GM12891 (cell line): ENCODE results near the gene SMYD3.

Source experiments
- DNase-seq: peaks from one replicate; pipeline ENCODE4 v3.0.0; 2011; ENCODE audit warnings: low spot score; ENCODE audit not compliant: insufficient read length
- FAIRE-seq: peaks from 2 replicates; lab custom pipeline; 2011; peaks lifted over from hg19 to GRCh38; lab: Jason Lieb, UNC
- PAX5 ChIP-seq: IDR thresholded peaks from 2 replicates; pipeline ENCODE4 v1.6.1; 2011; ENCODE audit warnings: low read length, moderate library complexity, mild to moderate bottlenecking; ENCODE audit not compliant: insufficient read depth, severe bottlenecking
- POLR2A ChIP-seq: IDR thresholded peaks from 2 replicates; pipeline ENCODE4 v1.6.1; 2011; ENCODE audit warnings: low read depth, low read length, control low read depth
- POLR2AphosphoS5 ChIP-seq: IDR thresholded peaks from 2 replicates; pipeline ENCODE4 v1.6.1; 2011; ENCODE audit warnings: low read depth, low read length, control low read depth
- POU2F2 ChIP-seq: IDR thresholded peaks from 2 replicates; pipeline ENCODE4 v1.6.1; 2011; ENCODE audit warnings: low read depth, mild to moderate bottlenecking, control low read depth, low read length, moderate library complexity
- SPI1 ChIP-seq: IDR thresholded peaks from 2 replicates; pipeline ENCODE4 v1.6.1; 2011; ENCODE audit warnings: low read depth, low read length, control low read depth
- TAF1 ChIP-seq: IDR thresholded peaks from 2 replicates; pipeline ENCODE4 v1.6.1; 2011; ENCODE audit warnings: low read depth, low read length, control low read depth

SMYD3 gene

GRCh38 chr1:246002725-246003441, 504.2 kb downstream of the SMYD3 start:
- peak; percentile 88 for FAIRE-seq
- TF ChIP-seq POLR2AphosphoS5: no peak
- TF ChIP-seq PAX5: no peak
- no peak for TF ChIP-seq TAF1
- TF ChIP-seq POLR2A: no peak
- DNase-seq: peak; percentile 66

DNA sequence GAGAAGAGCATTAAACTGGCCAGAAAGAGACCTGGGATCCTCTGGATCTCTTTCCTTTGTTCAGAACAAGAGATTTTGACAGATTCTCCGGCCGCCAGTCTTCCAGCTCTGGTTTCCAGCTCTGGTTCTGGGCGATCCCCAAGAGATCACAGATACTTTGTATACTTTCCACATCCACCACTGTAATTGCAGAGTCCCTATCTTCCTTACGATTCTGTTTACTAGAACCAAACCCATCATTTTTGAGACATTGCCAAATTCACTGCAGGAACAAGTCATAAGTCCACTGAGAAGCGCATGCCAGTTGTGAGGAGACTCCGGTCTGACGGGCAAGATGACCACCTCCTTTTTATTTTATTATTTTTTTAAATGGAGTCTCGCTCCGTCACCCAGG, 505.2 kb downstream of the SMYD3 start:
- no peak for FAIRE-seq
- no peak for TF ChIP-seq SPI1
- no peak for TF ChIP-seq TAF1
- TF ChIP-seq POLR2A: no peak
- TF ChIP-seq POU2F2: no peak
- TF ChIP-seq POLR2AphosphoS5: no peak
- TF ChIP-seq PAX5: no peak
- DNase-seq: no peak

DNA sequence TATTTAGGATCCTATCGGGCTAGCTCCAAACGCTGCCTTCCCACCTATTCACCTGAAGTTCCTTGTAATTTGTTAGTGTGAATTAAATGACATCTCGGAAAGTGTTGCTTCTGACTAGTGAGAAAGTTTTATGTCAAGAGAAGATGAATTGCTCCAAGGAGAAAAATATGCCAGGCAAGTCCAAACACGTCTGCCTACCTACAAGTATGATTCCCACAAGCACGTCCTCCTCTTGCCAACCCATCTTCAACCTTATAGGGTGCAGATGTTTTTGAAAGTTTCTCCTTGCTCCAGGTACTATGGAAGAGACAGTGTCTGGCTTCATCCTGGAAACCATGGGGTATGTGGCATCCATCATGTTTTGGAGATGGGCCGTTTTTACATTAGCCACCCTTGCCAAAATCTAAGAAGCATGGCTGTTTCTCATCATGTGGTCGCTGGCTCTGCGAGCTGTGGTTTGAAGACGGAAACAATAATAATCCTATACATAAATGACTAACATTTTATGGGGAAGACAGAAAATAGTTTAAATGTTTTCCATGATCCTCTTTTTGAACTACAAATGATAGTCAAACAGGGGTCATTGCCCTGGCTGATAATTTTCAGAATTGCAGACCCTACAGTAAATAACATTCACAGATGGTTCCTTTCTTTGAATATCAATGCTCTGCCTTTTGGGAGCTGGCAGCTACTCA, 505.8 kb downstream of the SMYD3 start:
- no peak for DNase-seq
- TF ChIP-seq TAF1: no peak
- TF ChIP-seq POLR2AphosphoS5: no peak
- no peak for TF ChIP-seq PAX5
- TF ChIP-seq POU2F2: no peak
- TF ChIP-seq POLR2A: no peak
- no peak for TF ChIP-seq SPI1
- FAIRE-seq: no peak

DNA sequence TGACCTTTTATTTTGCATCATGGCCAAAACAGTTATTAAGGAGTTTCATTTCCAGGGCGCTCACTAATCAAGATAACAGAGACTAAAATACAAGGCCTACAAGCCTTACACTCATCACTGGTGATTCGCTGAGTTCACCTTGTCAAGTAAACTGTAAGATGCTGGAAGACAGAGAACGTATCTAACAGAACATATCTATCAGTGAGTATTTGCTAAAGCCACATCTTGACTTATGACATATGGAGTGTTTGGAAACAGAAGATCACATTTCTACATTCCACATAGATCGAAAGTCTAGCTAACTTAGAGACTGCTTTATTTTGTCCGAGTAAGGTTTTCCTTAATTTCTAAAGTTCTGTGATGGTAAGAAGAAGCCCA, 506.5 kb downstream of the SMYD3 start:
- FAIRE-seq (no peak), DNase-seq (no peak)
- no peak for TF ChIP-seq SPI1
- no peak for TF ChIP-seq PAX5
- TF ChIP-seq POLR2A: no peak
- no peak for TF ChIP-seq POLR2AphosphoS5
- TF ChIP-seq POU2F2: no peak
- no peak for TF ChIP-seq TAF1

DNA sequence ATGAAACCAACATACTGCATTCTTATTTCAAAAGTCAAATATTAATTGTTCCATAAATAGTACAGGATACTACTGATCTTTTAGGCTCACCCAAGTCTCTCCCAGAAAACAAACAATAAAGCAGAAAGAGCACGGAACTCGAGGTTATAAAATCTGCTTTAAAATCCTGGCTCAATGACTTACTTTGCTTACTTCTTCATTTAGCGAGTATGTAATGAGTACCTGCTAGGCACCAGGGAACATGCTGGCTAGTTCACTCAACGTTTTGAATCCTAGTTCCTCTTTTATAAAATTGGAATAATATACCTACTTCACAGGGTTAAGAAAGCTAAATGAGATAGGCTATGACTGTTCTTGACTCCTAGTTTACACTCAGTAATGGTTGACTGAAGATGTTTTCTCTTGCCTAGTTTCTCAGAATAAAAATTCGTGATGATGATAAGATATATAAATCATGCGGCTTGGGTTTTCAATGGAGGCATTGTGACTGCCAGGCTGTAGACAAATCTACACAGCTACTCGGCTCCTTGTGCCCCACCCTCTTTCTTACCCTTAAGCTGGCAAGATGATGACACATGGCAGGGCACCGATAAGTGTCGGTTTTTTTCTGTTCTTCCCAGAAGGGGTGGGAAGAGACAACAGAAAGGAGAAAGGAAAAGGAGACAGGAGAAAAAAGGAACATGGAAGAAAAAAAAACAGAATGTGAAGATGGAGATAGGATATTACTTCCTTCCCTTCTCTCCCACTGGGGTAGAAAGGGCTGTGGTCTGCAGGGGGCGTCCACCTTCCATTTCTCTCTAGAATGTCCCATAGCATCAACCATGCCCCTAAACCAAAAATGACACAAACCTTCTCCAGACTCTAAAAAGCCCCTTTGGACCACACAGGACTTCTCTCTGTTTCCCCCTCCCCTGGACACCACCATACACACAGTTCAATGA, 507.1 kb downstream of the SMYD3 start:
- FAIRE-seq: peak; percentile 54
- TF ChIP-seq SPI1 (peak; percentile 90), POLR2AphosphoS5 (no peak), PAX5 (no peak), POLR2A (no peak), POU2F2 (no peak), TAF1 (no peak)

GRCh38 chr1:245997471-245998258, 509.4 kb downstream of the SMYD3 start:
- TF ChIP-seq TAF1: no peak
- TF ChIP-seq POLR2AphosphoS5: no peak
- no peak for TF ChIP-seq POLR2A
- TF ChIP-seq POU2F2: no peak
- no peak for TF ChIP-seq SPI1
- TF ChIP-seq PAX5: no peak
- DNase-seq (no peak), FAIRE-seq (no peak)

More for the DNA sequence above, 507.1 kb downstream of the SMYD3 start:
- DNase-seq: peak; percentile 19

DNA sequence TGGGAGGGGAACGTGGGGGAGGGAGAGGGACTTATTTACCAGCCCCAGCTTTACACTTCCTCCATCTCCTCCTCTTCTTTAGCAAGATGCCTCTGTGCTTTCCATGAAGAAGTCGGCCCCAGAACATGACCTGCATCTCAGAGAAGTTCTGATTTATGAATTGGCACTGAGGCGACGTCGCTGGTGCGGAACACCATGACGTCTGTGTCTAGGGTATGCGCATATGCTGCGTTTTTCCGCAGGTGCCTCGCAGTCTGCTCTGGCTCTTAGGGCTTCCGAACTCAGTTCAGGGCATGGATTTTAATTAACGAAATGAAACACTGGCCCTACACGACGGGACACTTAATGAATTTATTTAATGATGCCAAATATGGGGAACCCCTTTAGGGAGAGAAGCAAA, 510.3 kb downstream of the SMYD3 start:
- DNase-seq (no peak), FAIRE-seq (no peak)
- TF ChIP-seq POU2F2 (no peak), POLR2AphosphoS5 (no peak), SPI1 (no peak), PAX5 (no peak), POLR2A (no peak), TAF1 (no peak)

- FAIRE-seq: no peak
- TF ChIP-seq POLR2AphosphoS5 (no peak), PAX5 (no peak), POLR2A (no peak), POU2F2 (no peak), SPI1 (no peak), TAF1 (no peak)
- DNase-seq: no peak
These were observed 511.6 kb downstream of the SMYD3 start for GRCh38 chr1:245995474-245995873.

DNA sequence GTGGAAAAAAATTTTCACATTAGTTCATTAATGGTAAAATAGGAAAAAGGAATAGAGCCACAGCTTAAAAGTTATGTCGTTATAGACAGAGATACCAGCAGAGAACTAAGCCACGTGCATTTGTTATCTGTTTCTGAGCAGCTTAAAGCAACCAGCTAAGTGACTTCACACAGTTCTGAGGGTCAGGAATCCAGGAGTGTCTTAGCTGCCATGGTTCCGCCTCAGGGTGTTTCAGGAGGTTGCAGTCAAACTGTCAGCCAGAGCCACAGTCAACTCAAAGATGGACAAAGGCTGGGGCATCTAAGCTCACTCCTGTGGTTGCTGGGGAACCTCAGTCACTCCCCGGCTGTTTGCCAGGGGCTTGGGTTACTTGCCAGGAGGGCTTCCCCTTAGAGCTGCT, 515.8 kb downstream of the SMYD3 start:
- no peak for TF ChIP-seq POU2F2
- TF ChIP-seq SPI1: no peak
- no peak for TF ChIP-seq POLR2A
- TF ChIP-seq POLR2AphosphoS5: no peak
- no peak for TF ChIP-seq TAF1
- no peak for TF ChIP-seq PAX5
- no peak for DNase-seq
- no peak for FAIRE-seq
